K562 (cell line): ENCODE results near the gene KCND2. TPM values are rescaled to one million over a fixed set of nuclear protein-coding genes. Genes with fewer than 3 reads are reported as not detected.

Experiments used
- ATAC-seq: fragments of 200-7000 bp; cut with Tn5 transposase; 3 replicates; pipeline ENCODE4 v1.9.1; 2020; ENCODE audit warnings: moderate library complexity
- BruUV-seq: library from RNA; stranded (reverse); fragments of 400-500 nt; replicated peaks from 2 replicates; lab custom pipeline; 2021; lab: Mats Ljungman, UMichigan
- CTCF ChIA-PET: fragments of 300-600 bp; formaldehyde crosslinking; extraction: SDS; loops from one replicate; lab custom pipeline; 2021; ENCODE audit warnings: low intra/inter-chr PET ratio; lab: Yijun Ruan, JAX
- POLR2A ChIA-PET: fragments of 300-600, 350-650 bp; sonication (Branson Sonifier 250); formaldehyde crosslinking; extraction: SDS; loops from one replicate; lab custom pipeline; 2021; ENCODE audit warnings: antibody characterized with exemption, inconsistent platforms; lab: Yijun Ruan, JAX
- DNase-seq, 4 experiments: peaks; one replicate each; pipeline versions ENCODE4 v3.0.0 to v3.0.0-alpha.2; 2011 to 2018; ENCODE audit warnings: low spot score in 3 of 4, mixed read lengths in 3 of 4; ENCODE audit errors: extremely low read depth in 1 of 4
- FAIRE-seq: peaks from 2 replicates; lab custom pipeline; 2011; peaks lifted over from hg19 to GRCh38; lab: Jason Lieb, UNC
- H2AFZ ChIP-seq: 2 replicates; pipeline ENCODE4 v1.6.0; 2011; ENCODE audit warnings: low read depth, low read length, control low read depth, inconsistent platforms
- H3K27ac ChIP-seq: fragments of 200-600 bp; 3 replicates; pipeline ENCODE4 v1.8.0; 2011; ENCODE audit warnings: low read depth, mild to moderate bottlenecking, control low read depth, inconsistent platforms, low read length, moderate library complexity, mixed read lengths; ENCODE audit errors: extremely low read depth
- H3K27me3 ChIP-seq, 2 experiments: fragments of 300-600 bp in 1 of 2; 2 replicates in 1 of 2; 3 replicates in 1 of 2; pipeline versions ENCODE4 v1.6.0 to v1.8.0; 2011; ENCODE audit warnings: inconsistent platforms in 2 of 2, low read length in 2 of 2, mild to moderate bottlenecking in 1 of 2, mixed read lengths in 1 of 2, moderate library complexity in 1 of 2; ENCODE audit not compliant: control insufficient read depth in 2 of 2, insufficient read depth in 2 of 2
- H3K36me3 ChIP-seq: fragments of 300-600 bp; 3 replicates; pipeline ENCODE4 v1.8.0; 2011; ENCODE audit warnings: mild to moderate bottlenecking, low read length, inconsistent platforms; ENCODE audit not compliant: control insufficient read depth, insufficient read depth
- H3K4me1 ChIP-seq, 2 experiments: fragments of 200-600 bp in 1 of 2; replicated peaks in 1 of 2; 2 replicates in 1 of 2; 3 replicates in 1 of 2; pipeline versions ENCODE4 v1.5.1 to v1.8.0; 2011; ENCODE audit warnings: inconsistent platforms in 2 of 2, low read length in 2 of 2, mild to moderate bottlenecking in 1 of 2, mixed read lengths in 1 of 2, moderate library complexity in 1 of 2; ENCODE audit not compliant: control insufficient read depth in 2 of 2, insufficient read depth in 2 of 2
- H3K4me2 ChIP-seq: 2 replicates; pipeline ENCODE4 v1.6.1; 2011; ENCODE audit warnings: low read length, control low read depth, inconsistent platforms, mixed read lengths; ENCODE audit not compliant: insufficient read depth
- H3K4me3 ChIP-seq: fragments of 200-600 bp; sonication (generic), shearing (Covaris generic); 2 replicates; pipeline ENCODE4 v1.5.1; 2016; ENCODE audit warnings: control low read depth, inconsistent platforms
- H3K79me2 ChIP-seq: fragments of 200-600 bp; 3 replicates; pipeline ENCODE4 v1.8.0; 2011; ENCODE audit warnings: low read length, inconsistent platforms; ENCODE audit not compliant: control insufficient read depth, insufficient read depth
- H3K9ac ChIP-seq, 2 experiments: 2 replicates each; pipeline versions ENCODE4 v1.6.0 to v1.6.1; 2011; ENCODE audit warnings: low read depth in 2 of 2, low read length in 2 of 2, control low read depth in 1 of 2, inconsistent platforms in 1 of 2, mild to moderate bottlenecking in 1 of 2, mixed read lengths in 1 of 2; ENCODE audit not compliant: insufficient read depth in 1 of 2
- H3K9me1 ChIP-seq: one replicate; pipeline ENCODE4 v1.6.0; 2011; ENCODE audit warnings: inconsistent platforms, mild to moderate bottlenecking, low read length, moderate library complexity; ENCODE audit not compliant: control insufficient read depth, insufficient read depth
- H3K9me3 ChIP-seq: replicated peaks from 2 replicates; pipeline ENCODE4 v1.5.1; 2011; ENCODE audit warnings: low read depth, low read length, inconsistent platforms; ENCODE audit not compliant: control insufficient read depth, insufficient read depth
- H4K20me1 ChIP-seq: replicated peaks from 2 replicates; pipeline ENCODE4 v1.6.1; 2011; ENCODE audit warnings: low read length, inconsistent platforms, mixed read lengths; ENCODE audit not compliant: control insufficient read depth, insufficient read depth
- BDP1 ChIP-seq: IDR thresholded peaks from 3 replicates; pipeline ENCODE4 v1.6.1; 2011; ENCODE audit not compliant: insufficient read length, insufficient read depth
- CEBPB ChIP-seq: fragments of 450-650 bp; IDR thresholded peaks from 2 replicates; pipeline ENCODE4 v1.6.1; 2016; ENCODE audit warnings: missing genetic modification characterization, missing compliant biosample characterization
- CXXC5 ChIP-seq: fragments of 250-450 bp; sonication (Bioruptor Pico); IDR thresholded peaks from 2 replicates; pipeline ENCODE4 v1.8.0; 2022; ENCODE audit warnings: inconsistent platforms, mild to moderate bottlenecking, moderate library complexity
- ELK3 ChIP-seq: fragments of 450-650 bp; formaldehyde crosslinking; IDR thresholded peaks from 2 replicates; pipeline ENCODE4 v1.4.0; 2020; ENCODE audit warnings: mild to moderate bottlenecking
- ESRRB ChIP-seq: fragments of 250-450 bp; sonication (Bioruptor Pico); IDR thresholded peaks from 2 replicates; pipeline ENCODE4 v1.5.0; 2020; ENCODE audit warnings: mild to moderate bottlenecking, moderate library complexity, borderline replicate concordance
- FOXK2 ChIP-seq, 2 experiments: fragments of 450-650 bp; IDR thresholded peaks in 1 of 2; conservative IDR thresholded peaks in 1 of 2; 2 replicates each; pipeline ENCODE4 v1.6.1; 2016; ENCODE audit warnings: low read depth in 2 of 2, mild to moderate bottlenecking in 1 of 2
- GABPB1 ChIP-seq: sonication (generic); formaldehyde crosslinking; IDR thresholded peaks from 2 replicates; pipeline ENCODE4 v1.8.0; 2022; ENCODE audit warnings: mild to moderate bottlenecking, missing genetic modification reagents
- MAFF ChIP-seq: IDR thresholded peaks from 2 replicates; pipeline ENCODE4 v1.6.1; 2012; ENCODE audit warnings: low read length, improper control_type of control experiment
- NFRKB ChIP-seq: fragments of 450-650 bp; IDR thresholded peaks from 2 replicates; pipeline ENCODE4 v1.6.1; 2016; ENCODE audit warnings: low read depth
- NR2C2 ChIP-seq, 2 experiments: fragments of 200-800 bp in 1 of 2; sonication (Bioruptor generic) in 1 of 2; sonication (generic) in 1 of 2; formaldehyde crosslinking in 1 of 2; IDR thresholded peaks; 2 replicates each; pipeline versions ENCODE4 v1.6.1 to v1.8.0; 2016 to 2022; ENCODE audit warnings: mild to moderate bottlenecking in 1 of 2, missing compliant biosample characterization in 1 of 2, missing genetic modification characterization in 1 of 2, missing genetic modification reagents in 1 of 2
- YY1 ChIP-seq, 3 experiments: IDR thresholded peaks; 2 replicates each; pipeline ENCODE4 v1.6.1; 2011; ENCODE audit warnings: low read length in 2 of 3, mild to moderate bottlenecking in 2 of 3, moderate library complexity in 2 of 3, borderline replicate concordance in 1 of 3, control low read depth in 1 of 3, low read depth in 1 of 3; ENCODE audit not compliant: insufficient read depth in 3 of 3, insufficient replicate concordance in 2 of 3, control insufficient read depth in 1 of 3, insufficient read length in 1 of 3; ENCODE audit errors: extremely low read depth in 1 of 3
- ZNF785 ChIP-seq: fragments of 250-450 bp; sonication (Bioruptor Pico); IDR thresholded peaks from 2 replicates; pipeline ENCODE4 v1.4.0; 2020; ENCODE audit warnings: mild to moderate bottlenecking
- WGBS: fragments of 100-300 bp; shearing (Covaris generic); methylation state at CpG from one replicate; pipeline ENCODE4 v1.1.6; 2016; ENCODE audit warnings: low coverage, mixed read lengths; ENCODE audit not compliant: insufficient coverage; ENCODE audit errors: missing lambda C conversion rate; 5-methylcytosine and 5-hydroxymethylcytosine counted together
- in situ Hi-C: fragments of 300-500 bp; cut with MboI; formaldehyde crosslinking; loops from 4 replicates; pipeline ENCODE4 v1.15.0; 2018; ENCODE audit warnings: inconsistent platforms, mixed read lengths
- intact Hi-C: fragments of 100-400 bp; cut with micrococcal nuclease; formaldehyde crosslinking; loops from 2 replicates; pipeline ENCODE4 v1.14.2; 2022
- polyA plus RNA-seq, 8 experiments: library from polyadenylated mRNA; depleted of rRNA in 4 of 8; stranded (reverse) in 5 of 8; unstranded in 3 of 8; fragments of >200 nt; fragmentation: Nextera tagmentation in 2 of 8; fragmentation: Illumina TruSeq in 1 of 8; extraction: Ambion mirVana in 2 of 8; extraction: Trizol in 1 of 8; gene quantifications; 2 replicates each; pipeline versions ENCODE4 v1.2.1 to v1.2.3, GENCODE V29; 2011 to 2014; ENCODE audit warnings: inconsistent platforms in 1 of 8, missing spikeins in 1 of 8
- total RNA-seq, 7 experiments: library from RNA; depleted of rRNA in 6 of 7; stranded (reverse); fragments of >200 nt in 6 of 7; fragmentation: Illumina TruSeq in 2 of 7; extraction: Trizol in 2 of 7; gene quantifications; 2 replicates each; pipeline versions ENCODE4 v1.2.1 to v1.2.3, GENCODE V29; 2011 to 2021; ENCODE audit warnings: low replicate concordance in 1 of 7
- TF ChIP-seq, protein P1 (sequence below): sonication (generic); formaldehyde crosslinking; IDR thresholded peaks from 2 replicates; pipeline ENCODE4 v1.8.0; 2022; ENCODE audit warnings: mild to moderate bottlenecking, low read depth, missing genetic modification reagents
- TF ChIP-seq, protein P2 (sequence below): fragments of 450-650 bp; formaldehyde crosslinking; IDR thresholded peaks from 2 replicates; pipeline ENCODE4 v1.4.0; 2020; ENCODE audit warnings: mild to moderate bottlenecking, mixed read lengths

Gene KCND2
- total and polyA plus RNA-seq, 9 of the 15 experiments (the other 6 are each of a cell fraction or from before 2014, with no cell fraction given): 0.03 to 0.12 TPM; not detected in 7

GRCh38 chr7:120583899-120584586 is 311.1 kb downstream of the KCND2 start (continued):
- TF ChIP-seq GABPB1 (CRISPR knock-in tag) (no peak), ELK3 (CRISPR knock-in tag) (no peak), YY1 (IDR thresholded peaks at IDR 0.05; ENCODE audit: borderline replicate concordance in 1 of 3, control insufficient read depth in 1 of 3, extremely low read depth in 1 of 3, insufficient read depth in 3 of 3, insufficient read length in 1 of 3, insufficient replicate concordance in 2 of 3, low read depth in 1 of 3, low read length in 2 of 3) (no peak), NFRKB (no peak)
- TF ChIP-seq, protein P1, sequence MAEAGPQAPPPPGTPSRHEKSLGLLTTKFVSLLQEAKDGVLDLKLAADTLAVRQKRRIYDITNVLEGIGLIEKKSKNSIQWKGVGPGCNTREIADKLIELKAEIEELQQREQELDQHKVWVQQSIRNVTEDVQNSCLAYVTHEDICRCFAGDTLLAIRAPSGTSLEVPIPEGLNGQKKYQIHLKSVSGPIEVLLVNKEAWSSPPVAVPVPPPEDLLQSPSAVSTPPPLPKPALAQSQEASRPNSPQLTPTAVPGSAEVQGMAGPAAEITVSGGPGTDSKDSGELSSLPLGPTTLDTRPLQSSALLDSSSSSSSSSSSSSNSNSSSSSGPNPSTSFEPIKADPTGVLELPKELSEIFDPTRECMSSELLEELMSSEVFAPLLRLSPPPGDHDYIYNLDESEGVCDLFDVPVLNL: no peak

- Histone ChIP-seq H3K9me3 (no peaks in the 10 kb centered on the region), H4K20me1 (no peaks in the 10 kb centered on the region), H3K4me3 (no peak overlapping the region), H3K4me2 (no peak overlapping the region), H3K9me1 (no peaks in the 10 kb centered on the region), H3K79me2 (no peaks in the 10 kb centered on the region), H3K4me1 (no peaks in the 10 kb centered on the region), H3K36me3 (no peaks in the 10 kb centered on the region), H3K27me3 (no peaks in the 10 kb centered on the region), H3K9ac (no peak overlapping the region), H2AFZ (no peak overlapping the region), H3K27ac (no peak overlapping the region)
- CTCF ChIA-PET: no interaction called here
- in situ Hi-C loops: no loop called here
- intact Hi-C loops: no loop called here
- WGBS: 0% methylated on average over 3 of the region's 3 CpGs
- BruUV-seq: no TSS peak
- ATAC-seq (no peak), FAIRE-seq (no peak), DNase-seq (no peak)
- POLR2A ChIA-PET: no interaction called here
- TF ChIP-seq NR2C2 (CRISPR knock-in tag; IDR thresholded peaks at IDR 0.05) (no peak), NR2C2 (tag; IDR thresholded peaks at IDR 0.05) (no peak), CEBPB (no peak), ESRRB (no peak), ELK3 (CRISPR knock-in tag) (no peak), FOXK2 (conservative IDR thresholded peaks at IDR 0.05 in 1 of 2, IDR thresholded peaks at IDR 0.05 in 1 of 2; ENCODE audit: low read depth in 2 of 2) (no peak), MAFF (no peak), BDP1 (no peak), CXXC5 (CRISPR knock-in tag) (no peak), ZNF785 (CRISPR knock-in tag) (no peak)
- TF ChIP-seq, protein P2, sequence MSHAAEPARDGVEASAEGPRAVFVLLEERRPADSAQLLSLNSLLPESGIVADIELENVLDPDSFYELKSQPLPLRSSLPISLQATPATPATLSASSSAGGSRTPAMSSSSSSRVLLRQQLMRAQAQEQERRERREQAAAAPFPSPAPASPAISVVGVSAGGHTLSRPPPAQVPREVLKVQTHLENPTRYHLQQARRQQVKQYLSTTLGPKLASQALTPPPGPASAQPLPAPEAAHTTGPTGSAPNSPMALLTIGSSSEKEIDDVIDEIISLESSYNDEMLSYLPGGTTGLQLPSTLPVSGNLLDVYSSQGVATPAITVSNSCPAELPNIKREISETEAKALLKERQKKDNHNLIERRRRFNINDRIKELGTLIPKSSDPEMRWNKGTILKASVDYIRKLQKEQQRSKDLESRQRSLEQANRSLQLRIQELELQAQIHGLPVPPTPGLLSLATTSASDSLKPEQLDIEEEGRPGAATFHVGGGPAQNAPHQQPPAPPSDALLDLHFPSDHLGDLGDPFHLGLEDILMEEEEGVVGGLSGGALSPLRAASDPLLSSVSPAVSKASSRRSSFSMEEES: no peak
These were observed 313.6 kb downstream of the KCND2 start for GRCh38 chr7:120586571-120586970.
